ENCODE measurements around the gene GMDS. TPM values are rescaled to one million over a fixed set of nuclear protein-coding genes. Genes with fewer than 3 reads are reported as not detected.

The GMDS gene
- total RNA-seq, 2 experiments from 2014 or later = 36.6 to 42.8 TPM

GRCh38 chr6:1862411-1862810, 383.0 kb downstream of the GMDS start:
- Mint-ChIP-seq H3K27ac (no peak overlapping the region), H3K36me3 (ENCODE audit: low read depth) (no peaks in the 10 kb centered on the region), H3K4me3 (no peak overlapping the region), H3K27me3 (no peaks in the 10 kb centered on the region), H3K9me3 (no peaks in the 10 kb centered on the region), H3K4me1 (ENCODE audit: low read depth) (no peaks in the 10 kb centered on the region)
- POLR2A ChIA-PET = no interaction called here
- intact Hi-C loops (cut with micrococcal nuclease) = no loop called here
- no peak for TF ChIP-seq CTCF (IDR thresholded peaks at IDR 0.05)
- CTCF ChIA-PET = interaction anchor here (0.8 kb wide), 1 partner anchor 46 kb away, joined by 3 read pairs; no protein-coding TSS in a partner anchor
- ATAC-seq (no peak), DNase-seq (no peak)

- DNase-seq (no peak), ATAC-seq (no peak)
- POLR2A ChIA-PET = no interaction called here
- no peak for TF ChIP-seq CTCF (IDR thresholded peaks at IDR 0.05)
- Mint-ChIP-seq H3K36me3 (ENCODE audit: low read depth) (no peaks in the 10 kb centered on the region), H3K9me3 (no peaks in the 10 kb centered on the region), H3K27me3 (no peaks in the 10 kb centered on the region), H3K4me1 (ENCODE audit: low read depth) (no peaks in the 10 kb centered on the region), H3K4me3 (no peak overlapping the region), H3K27ac (no peak overlapping the region)
- intact Hi-C loops (cut with micrococcal nuclease) = no loop called here
- CTCF ChIA-PET = no interaction called here
Measured at GRCh38 chr6:1860756-1861348, 384.6 kb downstream of the GMDS start.

- no peak overlapping the region for H3K27ac Mint-ChIP-seq
- ChIA-PET CTCF (no interaction called here), POLR2A (no interaction called here)
- intact Hi-C loops (cut with micrococcal nuclease) = no loop called here
- H3K4me1 Mint-ChIP-seq (ENCODE audit: low read depth) = no peaks in the 10 kb centered on the region
- no peaks in the 10 kb centered on the region for H3K36me3 Mint-ChIP-seq (ENCODE audit: low read depth)
- ATAC-seq (no peak), DNase-seq (no peak)
- H3K27me3 Mint-ChIP-seq = no peaks in the 10 kb centered on the region
- no peak overlapping the region for H3K4me3 Mint-ChIP-seq
- TF ChIP-seq CTCF (IDR thresholded peaks at IDR 0.05) = no peak
- H3K9me3 Mint-ChIP-seq = no peaks in the 10 kb centered on the region
Measured at GRCh38 chr6:1858859-1859258, 386.5 kb downstream of the GMDS start.

- CTCF ChIA-PET = no interaction called here
- Mint-ChIP-seq H3K4me3 (no peak overlapping the region), H3K27ac (no peak overlapping the region), H3K9me3 (no peaks in the 10 kb centered on the region), H3K27me3 (no peaks in the 10 kb centered on the region), H3K4me1 (ENCODE audit: low read depth) (peaks cover 4% of the 10 kb centered on the region), H3K36me3 (ENCODE audit: low read depth) (no peaks in the 10 kb centered on the region)
- intact Hi-C loops (cut with micrococcal nuclease) = no loop called here
- POLR2A ChIA-PET = no interaction called here
- ATAC-seq = no peak
- DNase-seq = no peak
- TF ChIP-seq CTCF (IDR thresholded peaks at IDR 0.05) = no peak
Measured at GRCh38 chr6:1858196-1858595, 387.2 kb downstream of the GMDS start.

- no peak for TF ChIP-seq CTCF (IDR thresholded peaks at IDR 0.05)
- no peaks in the 10 kb centered on the region for H3K9me3 Mint-ChIP-seq
- no peak overlapping the region for H3K27ac Mint-ChIP-seq
- intact Hi-C loops (cut with micrococcal nuclease) = no loop called here
- no peaks in the 10 kb centered on the region for H3K27me3 Mint-ChIP-seq
- no peak for DNase-seq
- peaks cover 4% of the 10 kb centered on the region for H3K4me1 Mint-ChIP-seq (ENCODE audit: low read depth)
- no peaks in the 10 kb centered on the region for H3K36me3 Mint-ChIP-seq (ENCODE audit: low read depth)
- ChIA-PET POLR2A (no interaction called here), CTCF (no interaction called here)
- ATAC-seq = no peak
- H3K4me3 Mint-ChIP-seq = no peak overlapping the region
Measured at GRCh38 chr6:1856381-1856780, 389.0 kb downstream of the GMDS start.
